IPS-18c (cell line): ENCODE data around the gene SHANK2.

Source experiments
- H3K4me3 ChIP-seq: 2 replicates; pipeline ENCODE4 v1.7.0; 2013; ENCODE audit warnings: low read depth, mild to moderate bottlenecking, low read length, moderate library complexity; ENCODE audit not compliant: insufficient read depth
- H3K9me3 ChIP-seq: one replicate; pipeline ENCODE4 v1.6.1; 2013; ENCODE audit warnings: mild to moderate bottlenecking, low read length, moderate library complexity; ENCODE audit not compliant: control insufficient read depth, insufficient read depth

SHANK2 gene

DNA sequence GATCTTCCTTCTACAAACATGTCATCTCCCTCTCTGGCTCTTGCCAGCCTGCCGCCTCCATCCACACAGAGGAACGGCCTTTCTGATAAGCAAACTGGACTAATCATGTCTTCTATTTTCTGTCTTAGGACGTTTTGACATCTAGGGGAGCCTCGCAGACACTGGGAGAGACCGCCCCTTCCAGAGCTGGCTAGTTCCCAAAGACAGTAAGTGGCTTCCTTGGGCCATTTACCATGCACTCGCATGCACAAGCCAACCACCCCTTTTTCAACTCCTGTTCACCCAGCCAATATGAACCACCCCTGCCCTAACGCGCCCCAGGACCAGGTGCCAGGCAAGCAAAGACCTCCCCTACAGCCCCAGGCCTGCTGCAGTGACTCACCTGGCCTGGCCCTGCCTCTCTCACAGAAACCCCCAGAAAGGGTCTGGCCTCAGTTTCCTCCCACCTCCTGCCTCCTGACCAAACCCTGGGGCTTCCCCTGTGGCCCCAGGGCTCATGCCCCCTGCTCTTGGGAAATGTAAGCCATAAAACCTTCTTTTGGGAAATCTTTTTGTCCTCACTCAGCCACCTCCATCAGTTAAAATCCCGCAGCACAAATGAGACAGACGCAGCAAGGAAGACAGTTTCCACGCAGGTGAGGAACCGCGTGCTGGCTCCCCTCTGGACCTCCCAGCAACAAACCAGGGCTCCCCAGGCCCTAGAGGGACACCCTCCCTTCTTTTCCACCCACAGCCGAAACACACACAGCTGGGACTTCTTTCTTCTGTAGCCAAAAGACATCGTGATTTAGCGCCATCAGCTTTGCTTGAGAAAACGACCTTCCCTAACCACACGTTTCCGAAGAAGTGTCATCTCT lies 38.5 kb downstream of the SHANK2 start:
- H3K4me3 ChIP-seq, result no peak overlapping the region
- no peaks in the 10 kb centered on the region for H3K9me3 ChIP-seq

- no peak overlapping the region for H3K4me3 ChIP-seq
- no peaks in the 10 kb centered on the region for H3K9me3 ChIP-seq
Measured at GRCh38 chr11:71212871-71213559, 39.4 kb downstream of the SHANK2 start.

- Histone ChIP-seq H3K9me3 (no peaks in the 10 kb centered on the region), H3K4me3 (no peak overlapping the region)
Measured at GRCh38 chr11:71211631-71212030, 40.7 kb downstream of the SHANK2 start.

DNA sequence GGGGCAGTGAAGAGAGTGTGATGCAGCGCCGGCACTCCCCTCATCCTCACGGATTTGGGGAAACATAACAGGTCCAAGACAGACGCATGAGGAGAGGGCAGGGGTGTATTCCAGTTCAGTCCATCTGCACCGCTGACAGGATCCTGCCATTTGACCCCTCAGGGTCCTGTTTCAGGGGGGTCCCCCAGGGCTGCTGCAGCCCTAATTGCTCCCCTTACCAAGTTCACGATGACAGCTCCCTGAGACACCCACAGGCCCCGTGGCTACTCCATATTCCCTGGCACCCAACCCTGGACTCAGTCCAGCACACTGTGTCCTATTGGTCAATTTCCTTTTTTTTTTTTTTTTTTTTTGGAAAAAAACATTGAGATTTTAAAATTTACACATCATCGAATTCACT lies 41.5 kb downstream of the SHANK2 start:
- Histone ChIP-seq H3K9me3 (no peaks in the 10 kb centered on the region), H3K4me3 (no peak overlapping the region)

DNA sequence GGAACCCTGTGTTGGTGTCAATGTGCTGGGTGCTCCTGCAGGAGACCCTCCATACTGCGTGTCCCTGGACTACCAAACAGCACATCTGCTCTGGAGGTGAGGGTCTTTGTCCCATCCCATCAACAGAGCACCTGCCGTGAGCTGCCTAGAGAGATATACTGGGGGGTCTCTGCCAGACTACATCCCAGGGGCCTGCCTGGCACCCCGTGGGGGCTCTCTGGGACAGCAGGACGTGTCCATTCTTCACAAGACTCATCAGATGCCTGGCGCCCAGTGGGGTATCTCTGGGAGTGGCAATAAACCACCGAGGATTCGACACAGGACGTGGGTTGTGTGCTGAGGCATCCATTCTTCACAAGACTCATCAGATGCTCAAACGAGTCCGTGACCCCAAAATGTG lies 42.7 kb downstream of the SHANK2 start:
- Histone ChIP-seq H3K9me3 (no peaks in the 10 kb centered on the region), H3K4me3 (no peak overlapping the region)

GRCh38 chr11:71209181-71209580 lies 43.2 kb downstream of the SHANK2 start:
- Histone ChIP-seq H3K9me3 (no peaks in the 10 kb centered on the region), H3K4me3 (no peak overlapping the region)

DNA sequence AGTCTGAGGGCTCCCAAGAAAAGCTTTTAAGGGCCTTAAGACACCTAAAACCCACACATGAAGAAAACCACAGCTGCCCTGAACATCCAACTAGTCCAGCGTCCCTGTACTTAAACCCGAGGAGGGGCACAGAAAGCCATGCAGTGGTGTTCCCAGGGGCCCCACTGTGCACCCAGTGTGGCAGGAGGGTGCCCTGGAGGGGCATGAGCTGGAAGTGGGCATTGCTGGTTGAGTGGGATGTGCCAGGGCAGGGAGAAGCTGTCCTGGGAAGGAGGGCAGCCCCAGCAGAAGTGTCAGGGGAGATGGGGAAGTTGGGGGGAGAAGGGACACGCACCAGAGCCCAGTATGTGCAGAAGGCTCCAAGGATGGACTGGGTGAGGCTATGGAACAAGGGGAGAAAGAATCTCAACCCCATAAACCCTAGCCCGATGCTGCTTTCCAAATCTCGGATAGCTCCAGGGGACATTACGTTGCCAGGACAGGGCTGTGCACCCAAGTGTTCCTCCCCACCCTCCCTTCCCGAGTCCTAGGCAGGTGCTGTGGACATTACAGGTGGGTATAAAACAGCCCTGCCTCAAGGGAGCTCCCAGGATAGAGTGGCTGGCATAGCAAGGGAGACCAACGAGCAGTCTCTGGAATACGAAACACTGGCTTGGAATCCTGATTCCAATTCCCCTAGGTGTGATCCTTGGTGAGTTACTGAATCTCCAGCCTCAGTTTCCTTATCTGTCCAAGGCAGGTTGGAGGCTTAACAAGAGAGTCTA lies 44.2 kb downstream of the SHANK2 start:
- no peaks in the 10 kb centered on the region for H3K9me3 ChIP-seq
- H3K4me3 ChIP-seq, result no peak overlapping the region

- no peaks in the 10 kb centered on the region for H3K9me3 ChIP-seq
- H3K4me3 ChIP-seq, result no peak overlapping the region
Measured at GRCh38 chr11:71207563-71207962, 44.8 kb downstream of the SHANK2 start.

DNA sequence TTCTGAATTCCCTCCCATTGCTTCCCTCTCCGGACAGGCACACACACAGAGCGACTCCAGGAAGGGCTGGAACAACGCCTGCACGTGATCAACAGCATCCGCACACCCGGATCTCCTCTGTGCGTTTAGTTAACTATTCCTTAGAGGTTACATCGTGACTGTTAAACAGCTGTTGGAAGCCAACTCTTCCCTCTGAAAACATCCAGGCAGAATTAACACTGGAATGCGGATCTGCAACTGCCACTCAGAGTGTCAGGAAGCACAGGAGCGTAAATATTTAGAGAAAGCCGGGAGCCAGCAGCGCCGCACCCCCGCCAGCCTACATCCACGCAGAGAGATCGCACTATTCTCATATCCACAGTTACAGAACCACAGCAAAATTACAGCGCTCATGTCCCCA lies 46.2 kb downstream of the SHANK2 start:
- Histone ChIP-seq H3K4me3 (no peak overlapping the region), H3K9me3 (no peaks in the 10 kb centered on the region)

GRCh38 chr11:71204748-71205664 lies 47.4 kb downstream of the SHANK2 start:
- Histone ChIP-seq H3K4me3 (no peak overlapping the region), H3K9me3 (no peaks in the 10 kb centered on the region)

GRCh38 chr11:71204294-71204693 lies 48.1 kb downstream of the SHANK2 start:
- Histone ChIP-seq H3K9me3 (no peaks in the 10 kb centered on the region), H3K4me3 (no peak overlapping the region)

DNA sequence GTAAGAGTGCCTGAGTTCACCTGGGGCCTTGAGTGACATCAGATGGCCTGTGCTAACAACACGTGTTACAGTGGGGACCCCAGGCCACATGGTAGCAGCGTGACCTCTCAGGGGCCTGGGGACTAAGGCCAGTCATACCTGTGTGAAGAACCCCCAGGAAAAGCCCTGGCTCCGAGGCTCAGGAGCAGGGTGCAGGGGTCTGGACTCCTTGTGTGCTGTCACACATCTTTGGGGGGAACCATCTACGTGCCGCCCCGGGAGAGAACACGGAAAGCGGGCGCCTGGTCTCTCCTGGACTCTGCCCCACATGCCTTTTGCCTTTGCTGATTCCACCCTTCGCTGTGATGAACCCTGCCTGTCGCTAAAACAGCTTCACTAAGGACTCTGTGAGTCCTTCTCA lies 48.7 kb downstream of the SHANK2 start:
- H3K4me3 ChIP-seq, result no peak overlapping the region

GRCh38 chr11:71202966-71203365 lies 49.4 kb downstream of the SHANK2 start:
- no peak overlapping the region for H3K4me3 ChIP-seq
- no peaks in the 10 kb centered on the region for H3K9me3 ChIP-seq

More for the DNA sequence above, 48.7 kb downstream of the SHANK2 start:
- H3K9me3 ChIP-seq, result no peaks in the 10 kb centered on the region

- H3K4me3 ChIP-seq, result no peak overlapping the region
Measured at GRCh38 chr11:71202598-71202944, 49.8 kb downstream of the SHANK2 start.

More at GRCh38 chr11:71202598-71202944, 49.8 kb downstream of the SHANK2 start:
- H3K9me3 ChIP-seq, result no peaks in the 10 kb centered on the region
